Muscle layer of duodenum (tissue), 2 donors: ENCODE data around the gene ZNF618.

ENCODE experiments used
- H3K27ac ChIP-seq: one replicate; pipeline ENCODE4 v1.7.0; 2013; ENCODE audit warnings: mild to moderate bottlenecking, low read length
- H3K27me3 ChIP-seq: one replicate; pipeline ENCODE4 v1.7.0; 2013; ENCODE audit warnings: low read depth, mild to moderate bottlenecking, control low read depth, low read length
- H3K36me3 ChIP-seq, 2 donors: one replicate each; pipeline ENCODE4 v1.7.0; 2013; ENCODE audit warnings: low read length in 2 of 2, control low read depth in 1 of 2, mild to moderate bottlenecking in 1 of 2; ENCODE audit not compliant: insufficient read depth in 2 of 2, control insufficient read depth in 1 of 2
- H3K4me1 ChIP-seq, 2 donors: one replicate each; pipeline ENCODE4 v1.7.0; 2013; ENCODE audit warnings: low read length in 2 of 2, mild to moderate bottlenecking in 2 of 2, control low read depth in 1 of 2, moderate library complexity in 1 of 2; ENCODE audit not compliant: insufficient read depth in 2 of 2, control insufficient read depth in 1 of 2
- H3K4me3 ChIP-seq, 2 donors: one replicate each; pipeline ENCODE4 v1.7.0; 2013; ENCODE audit warnings: low read length in 2 of 2, low read depth in 1 of 2, mild to moderate bottlenecking in 1 of 2
- H3K9me3 ChIP-seq, 2 donors: one replicate each; pipeline ENCODE4 v1.7.0; 2013; ENCODE audit warnings: low read length in 2 of 2, control low read depth in 1 of 2, mild to moderate bottlenecking in 1 of 2; ENCODE audit not compliant: control insufficient read depth in 1 of 2
- donor health status: healthy.

Gene ZNF618

DNA sequence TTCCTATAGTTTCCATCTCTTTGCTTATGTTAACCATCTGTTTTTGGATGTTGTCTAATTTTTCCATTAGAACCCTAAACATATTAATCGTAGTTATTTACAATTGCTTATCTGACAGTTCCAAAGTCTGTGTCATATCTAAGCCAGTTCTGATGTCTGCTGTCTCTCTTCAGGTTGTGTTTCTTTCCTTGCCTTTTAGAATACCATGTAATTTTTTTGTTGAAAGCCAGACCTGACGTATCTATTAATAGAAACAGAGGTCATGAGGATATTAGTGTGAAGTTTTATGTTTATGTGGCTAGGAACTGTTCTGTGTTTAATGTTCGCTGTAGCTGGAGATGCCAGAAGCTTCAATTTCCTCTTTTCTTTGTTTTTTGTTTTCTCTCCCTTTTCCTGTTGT lies 52.2 kb downstream of the ZNF618 start:
- Histone ChIP-seq H3K27me3 (no peaks in the 10 kb centered on the region), H3K27ac (no peak overlapping the region), H3K36me3 (no peaks in the 10 kb centered on the region), H3K9me3 (peaks cover 6 to 9% of the 10 kb centered on the region in 2 donors), H3K4me3 (no peak overlapping the region), H3K4me1 (no peaks in the 10 kb centered on the region)

DNA sequence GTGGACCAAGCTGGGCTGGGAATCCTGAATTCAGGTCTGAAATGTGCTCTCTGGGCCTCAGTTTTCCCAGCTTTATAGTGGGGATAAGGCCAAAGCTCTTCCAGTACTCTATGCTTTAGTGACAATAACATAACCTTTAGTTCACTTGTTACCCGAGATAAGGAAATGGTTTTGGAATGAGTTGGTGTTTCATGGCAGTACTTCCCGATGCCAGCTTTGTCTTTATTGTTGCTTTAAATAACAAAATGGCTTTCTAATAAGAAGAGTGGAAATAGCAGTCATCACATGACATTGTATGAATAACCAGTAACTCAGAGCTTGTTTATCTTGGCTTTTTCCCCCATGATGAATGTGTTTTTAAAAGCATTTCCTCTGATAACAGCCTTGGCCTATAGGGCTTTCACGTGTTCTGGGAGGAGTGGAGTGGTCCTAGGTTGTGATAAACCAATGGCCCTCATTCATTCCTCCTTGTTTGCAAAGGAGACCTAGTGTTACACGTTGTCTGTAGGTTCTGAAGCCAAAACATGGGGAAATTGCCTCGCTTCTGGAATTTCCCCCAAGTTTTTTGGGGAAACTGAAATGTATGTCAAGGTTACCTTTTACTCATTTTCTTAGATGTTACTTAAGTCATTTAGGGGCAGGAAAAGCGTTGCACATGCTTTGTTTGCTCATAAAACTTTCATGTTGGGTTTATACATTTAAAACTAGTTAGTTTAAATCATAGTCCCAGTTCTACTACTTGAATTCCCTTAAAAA lies 53.7 kb downstream of the ZNF618 start:
- H3K27ac ChIP-seq: no peak overlapping the region
- H3K27me3 ChIP-seq: no peaks in the 10 kb centered on the region
- peaks cover 4 to 6% of the 10 kb centered on the region in 2 donors for H3K9me3 ChIP-seq
- H3K4me3 ChIP-seq: no peak overlapping the region
- no peaks in the 10 kb centered on the region for H3K4me1 ChIP-seq
- H3K36me3 ChIP-seq: no peaks in the 10 kb centered on the region

DNA sequence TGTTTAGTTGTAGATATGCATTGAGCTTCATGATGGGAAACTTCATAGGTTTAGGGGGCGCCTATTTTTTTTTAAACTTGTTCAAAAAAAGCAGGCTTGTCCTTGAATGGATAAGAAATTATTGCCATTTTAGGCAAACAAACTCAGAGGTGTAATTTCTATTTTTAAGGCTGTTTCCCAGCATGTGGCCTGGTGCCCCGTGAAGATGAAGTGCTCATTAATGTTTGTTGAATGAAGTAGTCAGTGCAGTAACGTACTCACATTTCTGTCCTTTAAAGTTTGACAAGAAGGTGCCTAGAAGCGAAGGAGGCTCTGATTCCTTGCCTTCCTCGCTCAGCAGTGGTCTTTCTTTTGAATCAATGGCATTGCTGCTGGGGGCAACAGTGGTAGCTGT lies 54.3 kb downstream of the ZNF618 start:
- Histone ChIP-seq H3K4me1 (no peaks in the 10 kb centered on the region), H3K4me3 (no peak overlapping the region), H3K27ac (no peak overlapping the region), H3K27me3 (no peaks in the 10 kb centered on the region), H3K36me3 (no peaks in the 10 kb centered on the region), H3K9me3 (peaks cover 4 to 6% of the 10 kb centered on the region in 2 donors)

DNA sequence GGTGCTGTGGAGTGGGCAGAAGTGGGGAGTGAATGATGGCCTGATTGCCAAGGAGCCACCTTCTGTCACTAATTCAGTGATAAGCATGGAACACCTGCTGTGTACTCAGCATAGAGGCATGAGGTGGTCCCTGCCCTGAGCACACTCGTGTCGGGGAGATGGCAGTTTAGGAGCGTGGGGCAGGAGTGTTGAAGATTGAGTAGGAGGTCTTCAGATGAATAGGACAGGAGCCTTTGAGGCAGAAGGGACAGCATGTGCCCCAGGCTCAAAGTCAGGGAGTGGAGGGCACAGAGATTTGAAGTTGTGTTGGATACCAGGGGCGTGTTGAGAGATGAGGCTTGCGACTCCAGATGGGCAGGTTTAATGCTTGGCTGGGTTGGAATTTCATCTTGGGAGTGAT lies 55.0 kb downstream of the ZNF618 start:
- Histone ChIP-seq H3K4me3 (no peak overlapping the region), H3K9me3 (peaks cover 4 to 6% of the 10 kb centered on the region in 2 donors), H3K27me3 (no peaks in the 10 kb centered on the region), H3K4me1 (no peaks in the 10 kb centered on the region), H3K27ac (no peak overlapping the region), H3K36me3 (no peaks in the 10 kb centered on the region)

- Histone ChIP-seq H3K4me1 (no peaks in the 10 kb centered on the region), H3K4me3 (no peak overlapping the region), H3K27ac (no peak overlapping the region), H3K27me3 (no peaks in the 10 kb centered on the region), H3K9me3 (peaks cover 4 to 6% of the 10 kb centered on the region in 2 donors), H3K36me3 (no peaks in the 10 kb centered on the region)
Observed at GRCh38 chr9:113931777-113932176, 55.7 kb downstream of the ZNF618 start.

GRCh38 chr9:113932906-113933584 lies 56.9 kb downstream of the ZNF618 start:
- no peaks in the 10 kb centered on the region for H3K27me3 ChIP-seq
- H3K9me3 ChIP-seq: peaks cover 4 to 6% of the 10 kb centered on the region in 2 donors
- H3K27ac ChIP-seq: no peak overlapping the region
- H3K4me3 ChIP-seq: no peak overlapping the region
- no peaks in the 10 kb centered on the region for H3K4me1 ChIP-seq
- H3K36me3 ChIP-seq: no peaks in the 10 kb centered on the region

DNA sequence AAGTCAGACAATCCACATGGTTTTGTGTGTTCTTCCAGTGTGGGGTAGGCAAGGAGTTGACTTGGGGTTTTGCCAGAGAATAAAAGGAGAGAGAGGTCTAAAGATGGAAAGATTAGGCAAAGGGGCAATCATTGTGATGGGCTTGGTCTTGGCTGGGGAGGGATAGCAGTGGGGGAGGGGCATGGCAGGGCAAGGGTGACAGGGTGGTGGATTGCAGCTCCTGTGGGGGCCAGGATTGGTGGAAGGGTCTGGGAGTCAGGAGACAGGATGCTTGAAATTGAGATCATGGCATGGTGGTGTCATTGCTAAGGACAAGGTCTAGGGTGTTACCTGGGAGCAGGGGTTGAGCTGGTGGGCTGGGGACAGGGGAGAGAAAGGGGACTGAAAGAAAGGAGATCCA lies 57.6 kb downstream of the ZNF618 start:
- Histone ChIP-seq H3K27ac (no peak overlapping the region), H3K4me1 (no peaks in the 10 kb centered on the region), H3K4me3 (no peak overlapping the region), H3K9me3 (peaks cover 0 to 2% of the 10 kb centered on the region in 2 donors), H3K36me3 (no peaks in the 10 kb centered on the region), H3K27me3 (no peaks in the 10 kb centered on the region)

DNA sequence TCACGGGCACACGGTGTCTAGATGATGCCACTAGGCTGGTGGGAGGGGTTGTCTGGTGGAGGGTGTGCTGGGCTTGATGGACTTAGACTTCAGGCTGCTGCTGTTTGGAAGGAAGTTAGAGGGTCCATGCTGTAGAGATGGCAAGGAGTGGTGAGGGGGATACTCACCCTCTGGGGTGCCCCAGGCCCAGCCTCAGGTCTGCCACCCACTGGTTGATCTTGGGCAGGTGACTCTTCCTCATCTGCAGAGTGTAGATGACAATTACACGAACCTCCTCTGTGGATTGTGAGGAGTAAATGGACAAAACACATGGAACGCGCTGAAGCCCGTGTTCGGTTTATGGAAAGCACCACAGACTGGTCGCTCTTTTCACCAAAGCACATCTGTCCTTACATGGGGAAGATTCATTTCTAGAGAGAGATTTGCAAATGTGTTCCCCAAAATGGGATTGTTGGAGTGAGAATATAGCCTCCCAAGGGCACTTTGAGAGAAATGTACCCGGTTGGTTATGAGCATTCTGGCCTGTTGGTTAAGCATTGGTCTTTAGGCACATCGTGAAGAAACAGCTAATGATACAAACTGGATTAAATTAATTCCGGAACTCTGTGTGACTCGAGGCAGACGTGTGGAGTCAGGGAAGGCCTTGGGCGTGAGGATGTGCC lies 58.2 kb downstream of the ZNF618 start:
- no peak overlapping the region for H3K27ac ChIP-seq

DNA sequence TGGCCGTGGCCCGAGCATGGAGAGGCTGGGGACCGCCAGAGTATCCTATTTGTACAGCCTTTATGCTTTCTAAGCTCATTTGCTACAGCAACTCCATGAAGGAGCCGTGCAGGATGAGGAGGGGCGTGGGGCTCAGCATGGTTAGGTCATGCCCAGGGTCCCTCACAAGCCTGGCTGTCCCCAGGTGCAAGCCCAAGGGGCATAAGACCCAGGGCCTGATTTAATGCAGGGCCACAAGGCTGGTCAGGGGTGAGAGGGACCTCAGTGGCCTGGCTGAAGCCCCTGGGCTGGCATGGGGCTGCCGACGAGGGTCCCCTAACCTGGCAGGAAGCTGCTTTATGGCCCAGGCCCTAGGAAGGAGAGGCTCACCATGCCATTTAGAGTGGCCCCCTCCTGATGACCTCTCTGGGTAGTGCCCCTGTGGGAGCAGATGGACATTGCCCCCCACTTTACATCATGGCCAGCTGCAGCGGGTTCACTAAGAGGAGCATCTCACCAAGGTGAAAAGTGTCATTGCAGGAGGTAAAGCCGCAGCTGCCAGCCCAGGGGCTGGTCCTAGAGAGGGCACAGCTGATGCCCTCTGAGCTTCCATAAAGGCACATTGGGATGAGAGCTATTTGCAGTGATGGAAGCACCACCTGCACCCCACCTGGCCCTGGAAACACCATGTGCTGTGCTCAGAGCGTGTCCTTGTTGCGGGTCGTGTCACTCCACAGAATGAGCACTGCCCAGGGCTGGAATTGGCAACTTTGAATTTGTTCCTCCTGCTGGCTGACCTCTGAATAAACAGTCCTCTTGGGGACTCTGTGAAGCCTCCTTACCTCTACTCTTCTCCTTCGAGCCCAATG lies 58.9 kb downstream of the ZNF618 start:
- no peaks in the 10 kb centered on the region for H3K36me3 ChIP-seq
- no peak overlapping the region for H3K4me3 ChIP-seq
- H3K27me3 ChIP-seq: no peaks in the 10 kb centered on the region
- H3K27ac ChIP-seq: no peak overlapping the region
- no peaks in the 10 kb centered on the region for H3K9me3 ChIP-seq
- no peaks in the 10 kb centered on the region for H3K4me1 ChIP-seq

More for the DNA sequence above, 58.2 kb downstream of the ZNF618 start:
- Histone ChIP-seq H3K4me1 (no peaks in the 10 kb centered on the region), H3K4me3 (no peak overlapping the region), H3K27me3 (no peaks in the 10 kb centered on the region), H3K36me3 (no peaks in the 10 kb centered on the region), H3K9me3 (no peaks in the 10 kb centered on the region)

GRCh38 chr9:113935677-113936380 lies 59.7 kb downstream of the ZNF618 start:
- H3K4me3 ChIP-seq: no peak overlapping the region
- no peaks in the 10 kb centered on the region for H3K36me3 ChIP-seq
- H3K4me1 ChIP-seq: no peaks in the 10 kb centered on the region
- no peak overlapping the region for H3K27ac ChIP-seq
- no peaks in the 10 kb centered on the region for H3K9me3 ChIP-seq
- H3K27me3 ChIP-seq: no peaks in the 10 kb centered on the region
